C4-2B (cell line): ENCODE data around the gene ST7.

Experiments used
- CTCF ChIP-seq: fragments of 450-650 bp; conservative IDR thresholded peaks from 2 replicates; pipeline ENCODE4 v1.5.1; 2017; ENCODE audit warnings: mild to moderate bottlenecking
- ZFX ChIP-seq: fragments of 450-650 bp; IDR thresholded peaks from 2 replicates; pipeline ENCODE4 v1.6.1; 2017

- TF ChIP-seq CTCF (no peak), ZFX (no peak)
Observed at GRCh38 chr7:117243390-117243789, 290.1 kb downstream of the ST7 start.
